Cardiac muscle cell (in vitro differentiated cells and primary cell): ENCODE data around the gene CAB39L. TPM values are rescaled to one million over a fixed set of nuclear protein-coding genes. Genes with fewer than 3 reads are reported as not detected.
"Not testable (repeated sequence)": the region's sequence is repeated elsewhere in the genome, so short reads cannot be mapped to it uniquely, and the experiment has no call there.

ENCODE experiments used
- DNase-seq, 2 donors: peaks; one replicate each; pipeline versions ENCODE4 v3.0.0 to v3.0.0-alpha.2; 2010 to 2017; ENCODE audit warnings: low read depth in 1 of 2, low spot score in 1 of 2
- H3K27ac ChIP-seq: fragments of 200-600 bp; sonication (generic); 2 replicates; pipeline ENCODE4 v1.5.1; 2016
- H3K27me3 ChIP-seq: fragments of 200-600 bp; sonication (generic); 2 replicates; pipeline ENCODE4 v1.6.0; 2016; ENCODE audit warnings: control low read depth
- H3K36me3 ChIP-seq: fragments of 200-600 bp; sonication (generic); 2 replicates; pipeline ENCODE4 v1.5.1; 2016; ENCODE audit warnings: control low read depth
- H3K4me1 ChIP-seq: fragments of 200-600 bp; sonication (generic); 2 replicates; pipeline ENCODE4 v1.8.1; 2017; ENCODE audit warnings: low read depth, mild to moderate bottlenecking, mixed run types
- H3K4me3 ChIP-seq: fragments of 200-600 bp; sonication (generic); 2 replicates; pipeline ENCODE4 v1.5.1; 2016; ENCODE audit warnings: mild to moderate bottlenecking
- H3K9me3 ChIP-seq: fragments of 200-600 bp; sonication (generic); 2 replicates; pipeline ENCODE4 v1.5.1; 2017; ENCODE audit warnings: low read depth, mild to moderate bottlenecking, control low read depth
- CTCF ChIP-seq: IDR thresholded peaks from 2 replicates; pipeline ENCODE4 v1.5.1; 2012; ENCODE audit warnings: low read depth, mild to moderate bottlenecking, low read length
- polyA plus RNA-seq: library from polyadenylated mRNA; unstranded; fragments of >200 nt; fragmentation: Nextera tagmentation; extraction: Ambion mirVana; gene quantifications from 2 replicates; pipeline ENCODE4 v1.2.1, GENCODE V29; 2016
- total RNA-seq: library from RNA; depleted of rRNA; stranded (reverse); fragments of >200 nt; gene quantifications from 2 replicates; pipeline ENCODE4 v1.2.3, GENCODE V29; 2016

CAB39L gene
- total and polyA plus RNA-seq, 2 experiments from 2014 or later, result 22.3 to 25.5 TPM

- Histone ChIP-seq H3K27ac (no peak overlapping the region), H3K36me3 (no peaks in the 10 kb centered on the region), H3K4me1 (no peaks in the 10 kb centered on the region), H3K27me3 (no peaks in the 10 kb centered on the region), H3K9me3 (no peaks in the 10 kb centered on the region), H3K4me3 (no peak overlapping the region)
- no peak for DNase-seq
- TF ChIP-seq CTCF, result no peak
These were observed 102.3 kb downstream of the CAB39L start for GRCh38 chr13:49341517-49341916.

GRCh38 chr13:49340161-49340560 lies 103.7 kb downstream of the CAB39L start:
- H3K36me3 ChIP-seq, result no peaks in the 10 kb centered on the region
- H3K4me1 ChIP-seq, result peaks cover 6% of the 10 kb centered on the region
- H3K27ac ChIP-seq, result no peak overlapping the region
- no peaks in the 10 kb centered on the region for H3K27me3 ChIP-seq
- H3K9me3 ChIP-seq, result no peaks in the 10 kb centered on the region
- H3K4me3 ChIP-seq, result no peak overlapping the region
- no peak for TF ChIP-seq CTCF
- no peak for DNase-seq

- H3K36me3 ChIP-seq, result no peaks in the 10 kb centered on the region
- no peak for DNase-seq
- H3K4me1 ChIP-seq, result peaks cover 14% of the 10 kb centered on the region
- peak overlapping the region; percentile 44 for H3K27ac ChIP-seq
- H3K9me3 ChIP-seq, result no peaks in the 10 kb centered on the region
- H3K27me3 ChIP-seq, result no peaks in the 10 kb centered on the region
- no peak overlapping the region for H3K4me3 ChIP-seq
- no peak for TF ChIP-seq CTCF
These were observed 107.2 kb downstream of the CAB39L start for GRCh38 chr13:49336655-49337054.

GRCh38 chr13:49330546-49330864 lies 113.4 kb downstream of the CAB39L start:
- TF ChIP-seq CTCF, result no peak
- Histone ChIP-seq H3K36me3 (peaks cover 3% of the 10 kb centered on the region), H3K27me3 (no peaks in the 10 kb centered on the region), H3K27ac (peak overlapping the region; percentile 55), H3K4me1 (peaks cover 22% of the 10 kb centered on the region), H3K9me3 (no peaks in the 10 kb centered on the region), H3K4me3 (no peak overlapping the region)
- no peak for DNase-seq

- Histone ChIP-seq H3K9me3 (no peaks in the 10 kb centered on the region), H3K4me3 (no peak overlapping the region)
These were observed 113.9 kb downstream of the CAB39L start for GRCh38 chr13:49329831-49330545.

GRCh38 chr13:49327145-49327544 lies 116.7 kb downstream of the CAB39L start:
- DNase-seq, H3K27ac ChIP-seq, H3K27me3 ChIP-seq, H3K36me3 ChIP-seq, H3K4me3 ChIP-seq, H3K9me3 ChIP-seq: not testable (repeated sequence)
- H3K4me1 ChIP-seq, result peaks cover 11% of the 10 kb centered on the region

More at GRCh38 chr13:49329831-49330545, 113.9 kb downstream of the CAB39L start:
- Histone ChIP-seq H3K36me3 (peaks cover 3% of the 10 kb centered on the region), H3K27me3 (no peaks in the 10 kb centered on the region), H3K4me1 (peaks cover 17% of the 10 kb centered on the region), H3K27ac (peak overlapping the region; percentile 55)
- DNase-seq, result peak in 1 of 2 donors; percentile 10
- no peak for TF ChIP-seq CTCF
